ENCODE results near the gene AKAP3. TPM values are rescaled to one million over a fixed set of nuclear protein-coding genes. Genes with fewer than 3 reads are reported as not detected.

The AKAP3 gene
- total RNA-seq, 1 donor from 2014 or later, result 1.0 TPM

DNA sequence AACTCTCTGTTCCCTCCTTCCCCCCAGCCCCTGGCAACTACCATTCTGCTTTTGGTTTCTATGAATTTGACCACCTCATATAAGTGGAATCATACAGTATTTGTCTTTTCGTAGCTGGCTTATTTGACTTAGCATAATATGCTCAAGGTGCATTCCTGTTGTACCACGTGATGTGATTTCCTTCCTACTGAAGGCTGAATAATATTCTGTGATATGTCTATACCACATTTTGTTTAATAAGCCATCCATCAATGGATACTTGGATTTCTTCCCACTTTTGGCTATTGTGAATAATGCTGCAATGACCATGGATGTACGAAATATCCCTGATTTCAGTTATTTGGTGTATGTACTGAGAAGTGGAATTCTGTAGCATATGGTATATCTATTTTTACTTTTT lies 16.4 kb upstream of the AKAP3 start:
- TF ChIP-seq CTCF (IDR thresholded peaks at IDR 0.05; ENCODE audit: unreplicated experiment), result no peak
- H3K27me3 Mint-ChIP-seq (ENCODE audit: low read depth), result no peaks in the 10 kb centered on the region
- no peak for DNase-seq (ENCODE audit: low spot score in 2 of 2, unreplicated experiment in 2 of 2)
- no peaks in the 10 kb centered on the region for H3K4me1 Mint-ChIP-seq
- H3K36me3 Mint-ChIP-seq, result peaks cover 50% of the 10 kb centered on the region
- no peak overlapping the region for H3K27ac Mint-ChIP-seq
- peaks cover 8% of the 10 kb centered on the region for H3K9me3 Mint-ChIP-seq
- no peak overlapping the region for H3K4me3 Mint-ChIP-seq

DNA sequence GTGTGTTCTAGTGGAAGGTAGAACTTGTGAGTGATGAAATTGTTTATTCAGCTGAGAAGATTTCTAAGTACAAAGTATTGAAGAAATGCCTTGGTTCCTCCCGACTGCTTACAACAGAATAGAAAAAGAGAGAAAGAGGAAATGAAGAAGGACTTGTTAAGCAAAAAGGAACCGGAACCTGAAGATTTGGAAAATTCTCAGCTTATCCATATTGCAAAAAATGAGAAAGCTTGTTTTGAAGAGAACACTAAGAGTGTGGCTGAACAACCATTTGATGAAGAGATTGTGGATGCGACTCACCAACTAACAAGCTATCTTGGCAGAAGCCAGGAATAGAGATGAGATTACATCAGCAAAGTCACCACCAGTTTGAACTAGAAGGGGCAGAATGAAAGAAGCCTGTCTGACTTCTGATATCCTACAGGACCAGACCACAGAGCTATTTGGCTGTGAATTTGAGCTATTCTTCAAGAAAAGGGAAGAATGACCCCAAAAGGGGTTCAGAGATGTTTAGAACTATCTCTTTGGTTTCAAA lies 15.2 kb upstream of the AKAP3 start:
- no peak for DNase-seq (ENCODE audit: low spot score in 2 of 2, unreplicated experiment in 2 of 2)
- Mint-ChIP-seq H3K36me3 (peaks cover 40% of the 10 kb centered on the region), H3K27me3 (ENCODE audit: low read depth) (no peaks in the 10 kb centered on the region), H3K9me3 (peaks cover 8% of the 10 kb centered on the region), H3K27ac (no peak overlapping the region), H3K4me3 (no peak overlapping the region), H3K4me1 (no peaks in the 10 kb centered on the region)
- no peak for TF ChIP-seq CTCF (IDR thresholded peaks at IDR 0.05; ENCODE audit: unreplicated experiment)

DNA sequence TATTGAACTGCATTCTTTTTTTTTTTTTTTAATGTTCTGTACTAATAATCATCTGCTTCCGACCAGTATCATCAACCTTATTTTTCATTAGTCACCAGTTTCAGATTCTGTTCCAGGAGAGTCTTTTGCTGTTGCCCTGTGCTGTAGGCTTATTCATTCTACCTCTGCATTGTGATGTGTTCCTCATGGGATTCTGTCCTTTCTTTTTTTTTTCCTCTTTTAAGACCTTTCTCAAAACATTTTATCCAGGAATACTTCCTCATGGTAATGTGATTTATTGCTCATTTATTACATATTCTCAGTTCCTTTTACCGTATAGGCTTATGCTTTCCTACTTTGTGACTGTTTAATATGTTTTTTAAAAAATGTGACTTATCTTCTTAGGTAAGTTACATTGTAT lies 4.8 kb upstream of the AKAP3 start:
- TF ChIP-seq CTCF (IDR thresholded peaks at IDR 0.05; ENCODE audit: unreplicated experiment), result no peak
- DNase-seq (ENCODE audit: low spot score in 2 of 2, unreplicated experiment in 2 of 2), result no peak
- no peaks in the 10 kb centered on the region for H3K27me3 Mint-ChIP-seq (ENCODE audit: low read depth)
- no peak overlapping the region for H3K27ac Mint-ChIP-seq
- peaks cover 11% of the 10 kb centered on the region for H3K36me3 Mint-ChIP-seq
- no peak overlapping the region for H3K4me3 Mint-ChIP-seq
- no peaks in the 10 kb centered on the region for H3K9me3 Mint-ChIP-seq
- peaks cover 17% of the 10 kb centered on the region for H3K4me1 Mint-ChIP-seq

DNA sequence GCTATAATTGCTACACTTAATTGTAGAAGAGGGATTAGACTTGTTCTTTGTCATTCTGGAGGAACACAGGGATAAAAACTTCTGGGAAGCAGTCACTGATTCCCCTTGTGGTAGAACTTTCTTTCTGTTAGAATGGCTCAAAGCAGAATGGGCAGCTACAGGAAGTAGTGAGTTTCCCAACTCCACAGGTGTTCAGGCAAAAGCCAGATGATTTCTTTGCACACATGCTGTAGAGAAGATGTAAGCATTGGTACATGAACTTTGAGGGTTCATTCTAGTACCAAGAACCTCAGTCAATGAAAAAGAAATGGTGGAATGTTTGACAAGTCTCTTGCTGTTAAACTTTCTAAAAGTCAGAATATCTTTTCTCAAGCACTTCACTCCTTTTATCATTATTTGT lies 4.4 kb upstream of the AKAP3 start:
- Mint-ChIP-seq H3K36me3 (peaks cover 11% of the 10 kb centered on the region), H3K9me3 (no peaks in the 10 kb centered on the region), H3K4me3 (no peak overlapping the region), H3K27me3 (ENCODE audit: low read depth) (no peaks in the 10 kb centered on the region), H3K4me1 (peaks cover 17% of the 10 kb centered on the region), H3K27ac (no peak overlapping the region)
- DNase-seq (ENCODE audit: low spot score in 2 of 2, unreplicated experiment in 2 of 2), result no peak
- TF ChIP-seq CTCF (IDR thresholded peaks at IDR 0.05; ENCODE audit: unreplicated experiment), result no peak

- H3K4me3 Mint-ChIP-seq, result peak overlapping the region; percentile 98
- peaks cover 27% of the 10 kb centered on the region for H3K4me1 Mint-ChIP-seq
- DNase-seq (ENCODE audit: low spot score in 2 of 2, unreplicated experiment in 2 of 2), result no peak
- peak overlapping the region; percentile 100 for H3K27ac Mint-ChIP-seq
- H3K36me3 Mint-ChIP-seq, result no peaks in the 10 kb centered on the region
- H3K9me3 Mint-ChIP-seq, result no peaks in the 10 kb centered on the region
- H3K27me3 Mint-ChIP-seq (ENCODE audit: low read depth), result no peaks in the 10 kb centered on the region
- no peak for TF ChIP-seq CTCF (IDR thresholded peaks at IDR 0.05; ENCODE audit: unreplicated experiment)
Measured at GRCh38 chr12:4649358-4649661, 459 bp upstream of the AKAP3 start.

- peak overlapping the region; percentile 98 for H3K4me3 Mint-ChIP-seq
- no peaks in the 10 kb centered on the region for H3K36me3 Mint-ChIP-seq
- no peak for TF ChIP-seq CTCF (IDR thresholded peaks at IDR 0.05; ENCODE audit: unreplicated experiment)
- H3K9me3 Mint-ChIP-seq, result no peaks in the 10 kb centered on the region
- DNase-seq (ENCODE audit: low spot score in 2 of 2, unreplicated experiment in 2 of 2), result no peak
- H3K27me3 Mint-ChIP-seq (ENCODE audit: low read depth), result peaks cover 2% of the 10 kb centered on the region
- peak overlapping the region; percentile 100 for H3K27ac Mint-ChIP-seq
- peaks cover 27% of the 10 kb centered on the region for H3K4me1 Mint-ChIP-seq
Measured at GRCh38 chr12:4648104-4648500, 749 bp downstream of the AKAP3 start.

Measured in mesothelial cell of epicardium (in vitro differentiated cells).